ENCODE measurements around the gene AMPH.

GRCh38 chr7:38563741-38564140, 67.4 kb downstream of the AMPH start:
- no peak for TF ChIP-seq CTCF (IDR thresholded peaks at IDR 0.05; ENCODE audit: low read depth, low read length)
- TF ChIP-seq EZH2phosphoT487 (IDR thresholded peaks at IDR 0.05; ENCODE audit: low read depth): no peak
